A549 treated with CORT108297 at 1 μM for 4 hours (cell line): ENCODE results near the gene KRT35. TPM values are rescaled to one million over a fixed set of nuclear protein-coding genes. Genes with fewer than 3 reads are reported as not detected.

Source experiments
- total RNA-seq: library from RNA; stranded (reverse); fragments of 200-300 nt; extraction: Qiagen RNA extraction; gene quantifications from 5 replicates; pipeline ENCODE4 v1.2.3, GENCODE V29; 2022

Gene KRT35
- total RNA-seq = not detected in 5 replicates

DNA sequence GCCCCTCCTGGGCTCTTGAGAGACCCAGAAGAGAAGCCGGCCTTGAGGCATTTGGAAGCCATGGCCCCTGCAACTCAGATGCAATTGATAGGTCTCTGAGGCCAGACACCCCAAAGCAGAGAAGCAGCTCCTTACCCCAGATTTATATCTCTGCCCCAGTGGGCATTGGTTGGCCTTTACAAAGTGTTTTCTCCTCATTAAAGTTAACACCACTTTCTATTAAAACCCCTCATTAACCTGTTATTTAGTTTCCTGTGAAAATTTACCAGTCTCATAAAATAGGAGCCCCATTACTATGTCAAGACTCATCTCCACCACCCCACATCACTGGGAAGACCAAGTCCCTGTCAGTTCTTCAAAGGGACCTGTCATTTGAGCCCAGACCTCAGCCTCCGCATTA, at the start of gene KRT35:
TSS of gene KRT35 (minus strand) at position 116 of the 400 bp plus-strand sequence. CDS start at position 62, 54 bp downstream.

DNA sequence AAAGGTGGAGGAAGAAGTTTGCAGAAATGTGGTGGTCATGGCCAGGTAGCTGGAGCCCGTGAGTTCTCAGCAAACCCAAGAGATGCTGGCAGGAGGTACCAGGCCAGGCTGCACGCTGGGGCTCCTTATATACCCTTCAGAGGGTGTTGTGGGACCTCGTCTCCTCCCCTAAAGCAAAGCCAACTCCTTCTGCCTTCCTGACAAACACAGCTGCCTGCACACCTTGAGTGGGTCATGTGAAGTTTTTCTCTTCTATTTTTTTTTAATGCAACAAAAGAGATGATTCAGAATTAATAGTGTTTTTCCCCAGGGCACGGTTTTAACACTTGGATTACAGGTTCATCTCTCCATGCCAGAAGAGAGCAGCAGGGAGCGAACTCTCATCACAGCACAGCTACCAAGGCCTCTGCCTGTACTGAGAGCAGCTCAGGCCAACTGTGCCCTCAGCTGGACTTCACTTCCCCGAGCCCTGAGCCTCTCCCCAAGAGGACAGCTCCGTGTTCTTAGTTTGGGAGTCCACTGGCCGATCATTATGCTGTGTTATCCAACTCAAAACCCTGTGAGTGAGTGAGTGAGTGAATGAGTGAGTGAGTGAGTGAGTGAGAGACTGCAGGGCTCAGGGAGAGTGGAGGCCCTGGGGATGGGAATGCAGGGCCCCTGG, 38.0 kb upstream of the KRT35 start, which contains the start of gene KRT15:
TSS of gene KRT15 (minus strand) at position 102 of the 661 bp plus-strand sequence. CDS start at position 39, 63 bp downstream.

DNA sequence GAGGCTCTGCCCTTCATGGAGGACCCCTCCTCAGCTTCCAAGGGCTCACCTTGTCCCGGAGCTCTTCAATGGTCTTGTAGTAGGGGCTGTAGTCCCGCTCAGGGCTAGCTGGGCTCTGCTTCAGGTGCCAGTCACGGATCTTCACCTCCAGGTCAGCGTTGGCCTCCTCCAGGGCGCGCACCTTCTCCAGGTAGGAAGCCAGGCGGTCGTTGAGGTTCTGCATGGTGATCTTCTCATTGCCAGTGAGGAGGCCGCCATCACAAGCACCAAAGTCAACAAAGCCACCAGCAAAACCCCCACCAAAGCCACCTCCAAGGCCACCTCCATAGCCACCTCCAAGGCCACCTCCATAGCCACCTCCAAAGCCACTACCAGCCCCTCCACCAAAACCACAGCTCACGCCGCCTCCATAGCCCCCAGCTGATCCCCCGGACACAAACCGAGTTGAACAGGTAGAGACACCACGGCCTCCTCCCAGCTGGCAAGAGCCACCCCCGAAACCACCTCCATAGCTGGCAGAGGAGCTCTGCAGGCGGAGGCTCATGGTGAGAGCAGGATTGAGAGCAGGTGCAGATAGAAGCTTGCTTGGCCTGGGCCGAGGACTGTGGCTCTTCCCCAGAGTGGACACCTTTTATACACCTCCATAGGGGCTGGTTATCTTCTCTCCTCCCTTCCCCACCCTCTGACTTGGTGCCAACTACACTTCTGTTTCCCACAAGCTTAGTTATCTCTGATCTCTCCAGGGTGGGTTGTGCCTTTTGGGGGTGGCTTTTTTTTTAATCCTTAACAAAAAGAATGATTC, 24.3 kb upstream of the KRT35 start, which contains the start of gene KRT13:
TSS of gene KRT13 (minus strand) at position 606 of the 802 bp plus-strand sequence. CDS start at position 544, 62 bp downstream.

DNA sequence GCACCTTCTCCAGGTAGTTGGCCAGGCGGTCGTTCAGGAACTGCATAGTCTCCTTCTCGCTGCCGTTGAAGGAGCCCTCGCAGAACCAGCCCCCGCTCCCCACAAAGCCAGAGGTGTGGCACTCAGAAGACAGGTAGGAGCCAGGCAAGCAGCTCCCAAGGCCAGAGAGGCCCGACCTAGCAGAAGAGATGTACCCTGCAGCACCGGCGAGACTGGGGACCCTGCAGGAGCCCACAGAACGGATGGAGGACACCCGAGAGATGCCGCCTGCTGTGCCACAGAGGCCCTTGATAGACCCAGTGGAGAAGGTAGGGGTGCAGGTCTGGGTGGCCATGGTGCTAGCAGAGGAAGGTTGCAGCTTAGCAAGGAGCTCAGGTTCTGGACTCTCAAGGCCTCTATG, 8.6 kb upstream of the KRT35 start, which contains the start of gene KRT36:
TSS of gene KRT36 (minus strand) at position 380 of the 400 bp plus-strand sequence. CDS start at position 334, 46 bp downstream.

DNA sequence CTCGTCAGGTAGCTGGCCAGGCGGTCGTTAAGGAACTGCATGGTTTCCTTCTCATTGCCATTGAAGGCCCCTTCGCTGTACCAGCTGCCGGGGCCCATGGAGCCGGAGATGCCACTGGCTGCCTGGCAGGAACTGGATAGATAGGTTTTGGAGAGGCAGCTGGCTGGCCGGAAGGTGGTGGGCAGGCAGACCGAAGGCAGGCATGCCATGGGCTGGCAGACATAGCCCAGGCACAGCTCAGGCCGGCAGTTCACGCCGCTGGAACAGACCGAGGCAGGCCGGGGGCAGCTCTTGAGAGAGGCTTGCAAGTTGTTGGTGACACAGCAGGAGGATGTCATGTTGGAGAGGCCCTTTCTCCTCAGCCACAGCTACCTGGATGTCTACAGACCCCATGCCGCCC, 14.0 kb downstream of the KRT35 start, which contains the start of gene KRT32:
TSS of gene KRT32 (minus strand) at position 399 of the 400 bp plus-strand sequence. CDS start at position 338, 61 bp downstream.

DNA sequence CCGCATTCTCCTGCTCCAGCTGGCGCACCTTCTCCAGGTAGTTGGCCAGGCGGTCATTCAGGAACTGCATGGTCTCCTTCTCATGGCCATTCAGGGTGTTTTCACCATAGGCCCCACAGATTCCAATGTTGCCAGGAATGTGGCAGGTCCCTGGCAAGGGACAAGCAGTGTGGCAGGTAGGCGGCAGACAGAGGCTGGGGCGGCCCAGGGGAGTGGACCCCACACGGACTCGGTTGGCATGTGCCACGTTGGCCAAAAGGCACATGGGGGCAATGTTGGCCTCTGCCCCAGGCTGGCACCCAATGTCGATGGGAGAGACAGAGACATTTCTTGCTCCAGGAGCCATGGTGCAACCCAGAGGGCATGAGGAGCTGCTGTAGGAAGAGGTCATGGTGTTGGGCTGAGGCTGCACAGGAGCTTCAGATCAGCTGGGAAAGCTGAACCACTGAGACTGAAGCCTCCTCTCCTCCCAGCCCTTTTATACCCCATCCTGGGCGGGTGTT, 40.4 kb downstream of the KRT35 start, which contains the start of gene KRT38:
TSS of gene KRT38 (minus strand) at position 453 of the 503 bp plus-strand sequence. CDS start at position 391, 62 bp downstream.

Other genes starting within 250 kb of the KRT35 start
- not detected in 5 replicates for gene KRTAP9-3, start 248.7 kb downstream of the KRT35 start, total RNA-seq
- not detected in 5 replicates for gene KRTAP9-8, start 243.2 kb downstream of the KRT35 start, total RNA-seq
- gene KRTAP9-4, start 231.5 kb downstream of the KRT35 start, total RNA-seq = not detected in 5 replicates
- gene KRTAP9-9, start 225.8 kb downstream of the KRT35 start, total RNA-seq = not detected in 5 replicates
- gene KRTAP9-6, start 215.8 kb downstream of the KRT35 start, total RNA-seq = not detected in 5 replicates
- gene KRTAP9-7, start 205.5 kb downstream of the KRT35 start, total RNA-seq = not detected in 5 replicates
- not detected in 5 replicates for gene KRTAP29-1, start 178.3 kb downstream of the KRT35 start, total RNA-seq
- gene KRTAP16-1, start 171.8 kb downstream of the KRT35 start, total RNA-seq = not detected in 5 replicates
- not detected in 5 replicates for gene KRTAP17-1, start 165.4 kb downstream of the KRT35 start, total RNA-seq
- gene KRT33A, start 130.3 kb downstream of the KRT35 start, total RNA-seq = not detected in 5 replicates
- gene KRT33B, start 111.3 kb downstream of the KRT35 start, total RNA-seq = 0.09 to 0.10 TPM (median 0.10 TPM) in 3 of 5 replicates, not detected in the others
- gene KRT34, start 98.8 kb downstream of the KRT35 start, total RNA-seq = 0.12 to 0.50 TPM (median 0.32 TPM) in 5 replicates
- gene KRT31, start 83.5 kb downstream of the KRT35 start, total RNA-seq = not detected in 5 replicates
- gene KRT37, start 56.6 kb downstream of the KRT35 start, total RNA-seq = not detected in 5 replicates
- gene KRT38, start 40.2 kb downstream of the KRT35 start, total RNA-seq = not detected in 5 replicates
- gene KRT32, start 13.8 kb downstream of the KRT35 start, total RNA-seq = 0.05 TPM in 1 of 5 replicates, not detected in the others
- gene KRT36, start 8.8 kb upstream of the KRT35 start, total RNA-seq = not detected in 5 replicates
- 0.10 to 0.40 TPM (median 0.11 TPM) in 5 replicates for gene KRT13, start 24.5 kb upstream of the KRT35 start, total RNA-seq
- 2.8 to 5.0 TPM (median 4.0 TPM) in 5 replicates for gene KRT15, start 37.7 kb upstream of the KRT35 start, total RNA-seq
- 39.1 to 62.2 TPM (median 51.0 TPM) in 5 replicates for gene KRT19, start 47.2 kb upstream of the KRT35 start, total RNA-seq
- not detected in 5 replicates for gene KRT9, start 90.9 kb upstream of the KRT35 start, total RNA-seq
- 0.08 to 0.34 TPM (median 0.13 TPM) in 3 of 5 replicates, not detected in the others for gene KRT14, start 105.7 kb upstream of the KRT35 start, total RNA-seq
- gene KRT16, start 131.6 kb upstream of the KRT35 start, total RNA-seq = 0.40 to 0.85 TPM (median 0.64 TPM) in 5 replicates
- 0.88 to 1.5 TPM (median 1.1 TPM) in 5 replicates for gene KRT17, start 143.4 kb upstream of the KRT35 start, total RNA-seq
- gene EIF1, start 207.7 kb upstream of the KRT35 start, total RNA-seq = 1,154 to 1,812 TPM (median 1,361 TPM) in 5 replicates
- gene GAST, start 231.2 kb upstream of the KRT35 start, total RNA-seq = 0.21 to 0.34 TPM in 2 of 5 replicates, not detected in the others